ENCODE measurements around the gene CLUH. TPM values are rescaled to one million over a fixed set of nuclear protein-coding genes. Genes with fewer than 3 reads are reported as not detected.

CLUH gene
- total and polyA plus RNA-seq, 2 experiments from 2014 or later, result 45.5 to 50.2 TPM

DNA sequence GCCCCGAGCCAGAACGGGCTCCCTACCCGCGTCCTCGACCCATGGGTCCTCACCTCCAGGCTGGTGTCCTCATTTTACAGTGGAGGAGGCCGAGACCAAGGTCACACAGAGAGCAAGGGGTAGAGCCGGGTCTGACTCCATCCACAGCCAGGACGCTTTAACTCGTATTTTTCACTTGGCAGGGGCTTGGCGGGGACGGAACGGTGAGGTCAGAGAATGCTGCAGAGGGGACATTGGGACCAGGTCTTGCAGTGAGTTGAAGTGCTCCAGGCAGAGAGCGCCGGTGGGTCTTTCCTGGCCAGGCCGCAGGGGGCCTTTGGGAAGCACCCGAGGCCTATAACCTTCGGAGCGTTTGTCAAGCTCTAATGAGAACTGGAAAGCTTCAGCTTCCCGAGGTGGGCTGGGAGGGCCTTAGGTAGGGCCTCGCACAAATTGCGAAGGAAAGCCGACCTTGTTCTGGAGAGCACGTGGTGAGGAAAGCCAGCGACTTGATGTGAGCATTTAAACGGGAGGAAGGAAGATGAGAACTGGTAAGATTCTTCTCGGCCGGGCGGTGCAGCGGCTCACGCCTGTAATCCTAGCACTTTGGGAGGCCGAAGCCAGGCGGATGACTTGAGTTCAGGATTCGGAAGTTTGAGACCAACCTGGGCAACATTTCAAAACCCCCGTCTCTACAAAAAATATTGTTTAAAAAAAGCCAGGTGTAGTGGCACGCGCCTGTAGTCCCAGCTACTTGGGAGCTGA, 908 bp upstream of the CLUH start:
- Histone ChIP-seq H3K79me2 (peaks cover 38% of the 10 kb centered on the region), H3K4me1 (ENCODE audit: insufficient read depth) (peaks cover 35% of the 10 kb centered on the region), H3K27ac (peak overlapping the region; percentile 52), H3K4me3 (no peak overlapping the region), H2AFZ (peak overlapping the region; percentile 95), H3K36me3 (replicated peaks; ENCODE audit: insufficient read depth, low read depth) (no peaks in the 10 kb centered on the region), H3K9me3 (ENCODE audit: low read depth) (no peaks in the 10 kb centered on the region), H3K4me2 (peak overlapping the region; percentile 81), H3K9me2 (replicated peaks; ENCODE audit: insufficient read depth) (no peaks in the 10 kb centered on the region), H3K27me3 (no peaks in the 10 kb centered on the region), H4K20me1 (ENCODE audit: insufficient read depth, poor library complexity, severe bottlenecking) (peaks cover 30% of the 10 kb centered on the region)
- no peak for TF ChIP-seq EZH2phosphoT487 (IDR thresholded peaks at IDR 0.05; ENCODE audit: low read depth, severe bottlenecking, unreplicated experiment)
- TF ChIP-seq, protein P1, sequence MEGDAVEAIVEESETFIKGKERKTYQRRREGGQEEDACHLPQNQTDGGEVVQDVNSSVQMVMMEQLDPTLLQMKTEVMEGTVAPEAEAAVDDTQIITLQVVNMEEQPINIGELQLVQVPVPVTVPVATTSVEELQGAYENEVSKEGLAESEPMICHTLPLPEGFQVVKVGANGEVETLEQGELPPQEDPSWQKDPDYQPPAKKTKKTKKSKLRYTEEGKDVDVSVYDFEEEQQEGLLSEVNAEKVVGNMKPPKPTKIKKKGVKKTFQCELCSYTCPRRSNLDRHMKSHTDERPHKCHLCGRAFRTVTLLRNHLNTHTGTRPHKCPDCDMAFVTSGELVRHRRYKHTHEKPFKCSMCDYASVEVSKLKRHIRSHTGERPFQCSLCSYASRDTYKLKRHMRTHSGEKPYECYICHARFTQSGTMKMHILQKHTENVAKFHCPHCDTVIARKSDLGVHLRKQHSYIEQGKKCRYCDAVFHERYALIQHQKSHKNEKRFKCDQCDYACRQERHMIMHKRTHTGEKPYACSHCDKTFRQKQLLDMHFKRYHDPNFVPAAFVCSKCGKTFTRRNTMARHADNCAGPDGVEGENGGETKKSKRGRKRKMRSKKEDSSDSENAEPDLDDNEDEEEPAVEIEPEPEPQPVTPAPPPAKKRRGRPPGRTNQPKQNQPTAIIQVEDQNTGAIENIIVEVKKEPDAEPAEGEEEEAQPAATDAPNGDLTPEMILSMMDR (IDR thresholded peaks at IDR 0.05; ENCODE audit: poor library complexity), result no peak
- no peak for TF ChIP-seq EZH2 (IDR thresholded peaks at IDR 0.05; ENCODE audit: borderline replicate concordance)
- DNase-seq (ENCODE audit: low spot score), result no peak
- WGBS (ENCODE audit: low lambda C conversion rate, missing lambda C conversion rate), result 81% methylated on average over 36 of the region's 36 CpGs

DNA sequence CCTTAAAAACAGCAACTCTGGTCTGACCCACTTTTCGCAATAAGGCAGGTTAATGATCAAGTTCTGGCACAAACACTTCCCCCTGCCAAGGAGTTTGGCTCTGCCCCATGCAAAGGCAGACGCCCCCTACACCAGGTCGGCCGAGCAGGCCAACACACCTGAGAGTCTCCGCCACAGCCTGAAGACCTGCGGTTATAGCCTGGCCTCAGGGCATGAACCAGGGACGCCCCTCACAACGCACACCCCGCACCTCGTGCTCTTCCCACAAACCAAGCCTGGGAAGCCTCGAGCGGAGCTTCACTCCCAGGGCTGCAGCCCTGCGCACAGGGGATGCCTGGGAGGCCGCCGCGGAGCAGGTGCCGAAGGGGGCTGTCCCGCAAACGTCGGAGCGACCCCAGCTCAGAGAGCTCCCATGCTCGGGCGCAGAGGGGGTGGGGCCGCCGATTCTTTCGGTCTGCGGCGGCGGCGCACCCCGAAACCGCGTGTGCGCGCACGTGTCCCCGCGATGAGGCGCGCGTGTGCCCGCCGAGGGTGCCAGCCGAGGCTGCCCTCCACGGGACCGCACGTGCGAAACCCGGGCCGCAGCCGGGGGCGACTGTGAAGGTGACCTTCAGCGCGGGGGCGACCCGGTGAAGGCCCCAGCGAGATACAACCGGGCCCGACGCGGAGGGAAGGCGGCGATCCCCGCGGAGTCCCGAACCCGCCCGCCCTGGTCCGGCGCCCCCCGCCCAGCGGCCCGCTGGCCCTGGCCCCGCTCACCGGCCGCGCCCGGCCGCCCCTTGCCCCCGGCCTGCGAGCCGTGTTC, 559 bp downstream of the CLUH start:
- Histone ChIP-seq H3K27ac (peak overlapping the region; percentile 55), H3K79me2 (peaks cover 52% of the 10 kb centered on the region)
- WGBS (ENCODE audit: low lambda C conversion rate, missing lambda C conversion rate), result 2% methylated on average over 66 of the region's 82 CpGs

DNA sequence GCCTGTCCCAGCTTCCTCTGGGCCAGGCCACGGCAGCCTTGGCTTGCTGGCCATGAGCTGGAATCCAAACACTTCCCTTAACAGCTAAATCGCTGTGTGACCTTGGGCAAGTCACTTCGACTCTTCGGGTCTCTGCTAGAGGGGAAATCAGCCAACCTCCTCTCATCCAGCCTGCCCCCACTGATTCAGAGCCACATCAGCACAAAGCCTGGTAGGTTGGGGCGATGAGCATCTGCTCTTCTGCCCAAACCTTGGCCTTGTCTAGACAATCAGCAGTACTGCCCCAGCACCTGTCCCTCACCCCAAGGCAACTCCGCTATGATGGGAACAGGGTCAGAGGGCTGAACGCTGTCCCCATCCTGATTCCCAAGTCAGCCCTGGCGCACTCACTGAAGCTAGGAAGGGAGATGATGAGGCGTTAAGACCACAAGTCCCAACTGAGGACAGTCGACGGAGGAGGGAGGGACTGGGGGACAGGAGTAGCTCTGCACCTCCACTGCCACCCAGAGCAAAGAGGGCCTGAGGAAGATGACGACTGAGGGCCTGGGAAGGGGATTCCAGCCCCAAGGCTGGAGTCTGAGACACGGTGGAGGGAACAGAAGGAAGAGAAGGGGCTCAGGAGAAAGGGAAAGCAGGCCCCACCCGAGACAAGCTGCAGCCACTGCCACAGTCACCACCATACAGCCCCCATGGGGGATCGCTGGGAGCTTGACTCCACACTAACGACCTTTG, 1.3 kb downstream of the CLUH start:
- peaks cover 42% of the 10 kb centered on the region for H3K4me1 ChIP-seq (ENCODE audit: insufficient read depth)
- H4K20me1 ChIP-seq (ENCODE audit: insufficient read depth, poor library complexity, severe bottlenecking), result peaks cover 43% of the 10 kb centered on the region
- H3K4me3 ChIP-seq, result peak overlapping the region; percentile 82
- no peak overlapping the region for H2AFZ ChIP-seq
- WGBS (ENCODE audit: low lambda C conversion rate, missing lambda C conversion rate), result 59% methylated on average over 16 of the region's 16 CpGs
- peak overlapping the region; percentile 55 for H3K27ac ChIP-seq
- TF ChIP-seq EZH2phosphoT487 (IDR thresholded peaks at IDR 0.05; ENCODE audit: low read depth, severe bottlenecking, unreplicated experiment) (no peak), EZH2 (IDR thresholded peaks at IDR 0.05; ENCODE audit: borderline replicate concordance) (no peak)
- TF ChIP-seq, protein P1 (IDR thresholded peaks at IDR 0.05; ENCODE audit: poor library complexity), result no peak
- H3K36me3 ChIP-seq (replicated peaks; ENCODE audit: insufficient read depth, low read depth), result no peaks in the 10 kb centered on the region
- H3K4me2 ChIP-seq, result peak overlapping the region; percentile 96
- H3K9me3 ChIP-seq (ENCODE audit: low read depth), result no peaks in the 10 kb centered on the region
- no peak for DNase-seq (ENCODE audit: low spot score)
- no peaks in the 10 kb centered on the region for H3K9me2 ChIP-seq (replicated peaks; ENCODE audit: insufficient read depth)
- H3K27me3 ChIP-seq, result no peaks in the 10 kb centered on the region
- H3K79me2 ChIP-seq, result peaks cover 58% of the 10 kb centered on the region

More for the DNA sequence above, 559 bp downstream of the CLUH start:
- no peak overlapping the region for H2AFZ ChIP-seq
- TF ChIP-seq, protein P1 (IDR thresholded peaks at IDR 0.05; ENCODE audit: poor library complexity), result no peak
- TF ChIP-seq EZH2phosphoT487 (IDR thresholded peaks at IDR 0.05; ENCODE audit: low read depth, severe bottlenecking, unreplicated experiment) (no peak), EZH2 (IDR thresholded peaks at IDR 0.05; ENCODE audit: borderline replicate concordance) (no peak)
- H3K27me3 ChIP-seq, result no peaks in the 10 kb centered on the region
- H3K4me1 ChIP-seq (ENCODE audit: insufficient read depth), result peaks cover 36% of the 10 kb centered on the region
- no peaks in the 10 kb centered on the region for H3K9me2 ChIP-seq (replicated peaks; ENCODE audit: insufficient read depth)
- DNase-seq (ENCODE audit: low spot score), result peak; percentile 56
- peaks cover 38% of the 10 kb centered on the region for H4K20me1 ChIP-seq (ENCODE audit: insufficient read depth, poor library complexity, severe bottlenecking)
- no peaks in the 10 kb centered on the region for H3K9me3 ChIP-seq (ENCODE audit: low read depth)
- H3K4me3 ChIP-seq, result peak overlapping the region; percentile 82
- H3K4me2 ChIP-seq, result peak overlapping the region; percentile 96
- H3K36me3 ChIP-seq (replicated peaks; ENCODE audit: insufficient read depth, low read depth), result no peaks in the 10 kb centered on the region
